K562 (cell line): ENCODE results near the gene NT5C1A. TPM values are rescaled to one million over a fixed set of nuclear protein-coding genes. Genes with fewer than 3 reads are reported as not detected.

ENCODE experiments used
- CBX2 ChIP-seq: fragments of 200-600 bp; sonication (generic); IDR thresholded peaks from one replicate; pipeline ENCODE4 v1.6.1; 2012; ENCODE audit warnings: mild to moderate bottlenecking, low read length, inconsistent platforms; ENCODE audit not compliant: insufficient read depth, poor library complexity, severe bottlenecking
- CHD7 ChIP-seq: fragments of 200-600 bp; sonication (generic); IDR thresholded peaks from one replicate; pipeline ENCODE4 v1.6.1; 2012; ENCODE audit warnings: mild to moderate bottlenecking, low read depth, low read length, inconsistent platforms
- FUS ChIP-seq: fragments of 200-400 bp; formaldehyde crosslinking; optimal IDR thresholded peaks from 2 replicates; pipeline ENCODE3; 2017; ENCODE audit warnings: low read depth, low read length
- ILK ChIP-seq: fragments of 450-650 bp; IDR thresholded peaks from 2 replicates; pipeline ENCODE4 v1.6.1; 2016; ENCODE audit warnings: missing genetic modification characterization, low read depth, mild to moderate bottlenecking, missing compliant biosample characterization, moderate library complexity, borderline replicate concordance
- KDM2B ChIP-seq: fragments of 250-450 bp; sonication (Bioruptor Pico); IDR thresholded peaks from 2 replicates; pipeline ENCODE4 v1.8.0; 2021; ENCODE audit warnings: mild to moderate bottlenecking, moderate library complexity
- KLF6 ChIP-seq: fragments of 250-450 bp; sonication (Bioruptor Pico); IDR thresholded peaks from 2 replicates; pipeline ENCODE4 v1.4.0; 2020; ENCODE audit warnings: mild to moderate bottlenecking, moderate library complexity, borderline replicate concordance
- NFXL1 ChIP-seq: fragments of 450-650 bp; formaldehyde crosslinking; IDR thresholded peaks from 2 replicates; pipeline ENCODE4 v1.4.0; 2021; ENCODE audit warnings: mild to moderate bottlenecking
- SNIP1 ChIP-seq: fragments of 450-650 bp; IDR thresholded peaks from 2 replicates; pipeline ENCODE4 v1.7.1; 2017; ENCODE audit warnings: low read depth, mild to moderate bottlenecking
- STAG1 ChIP-seq: sonication (generic); formaldehyde crosslinking; IDR thresholded peaks from 2 replicates; pipeline ENCODE4 v1.5.0; 2020; ENCODE audit warnings: missing genetic modification reagents, borderline replicate concordance
- THAP12 ChIP-seq: fragments of 250-450 bp; sonication (Bioruptor Pico); IDR thresholded peaks from 2 replicates; pipeline ENCODE4 v1.9.0; 2021; ENCODE audit warnings: mild to moderate bottlenecking, inconsistent platforms
- polyA plus RNA-seq, 8 experiments: library from polyadenylated mRNA; depleted of rRNA in 4 of 8; stranded (reverse) in 5 of 8; unstranded in 3 of 8; fragments of >200 nt; fragmentation: Nextera tagmentation in 2 of 8; fragmentation: Illumina TruSeq in 1 of 8; extraction: Ambion mirVana in 2 of 8; extraction: Trizol in 1 of 8; gene quantifications; 2 replicates each; pipeline versions ENCODE4 v1.2.1 to v1.2.3, GENCODE V29; 2011 to 2014; ENCODE audit warnings: inconsistent platforms in 1 of 8, missing spikeins in 1 of 8
- total RNA-seq, 7 experiments: library from RNA; depleted of rRNA in 6 of 7; stranded (reverse); fragments of >200 nt in 6 of 7; fragmentation: Illumina TruSeq in 2 of 7; extraction: Trizol in 2 of 7; gene quantifications; 2 replicates each; pipeline versions ENCODE4 v1.2.1 to v1.2.3, GENCODE V29; 2011 to 2021; ENCODE audit warnings: low replicate concordance in 1 of 7
- TF ChIP-seq, protein P1 (sequence below), 2 experiments: IDR thresholded peaks; 2 replicates each; pipeline ENCODE4 v1.6.1; 2011; ENCODE audit warnings: borderline replicate concordance in 1 of 2, control low read depth in 1 of 2, low read depth in 1 of 2, low read length in 1 of 2, mild to moderate bottlenecking in 1 of 2, mixed read lengths in 1 of 2, moderate library complexity in 1 of 2; ENCODE audit not compliant: insufficient read depth in 1 of 2, insufficient read length in 1 of 2, poor library complexity in 1 of 2, severe bottlenecking in 1 of 2; ENCODE audit errors: extremely low read depth in 1 of 2

NT5C1A gene
- total and polyA plus RNA-seq, 9 of the 15 experiments (the other 6 are each of a cell fraction or from before 2014, with no cell fraction given) = not detected

DNA sequence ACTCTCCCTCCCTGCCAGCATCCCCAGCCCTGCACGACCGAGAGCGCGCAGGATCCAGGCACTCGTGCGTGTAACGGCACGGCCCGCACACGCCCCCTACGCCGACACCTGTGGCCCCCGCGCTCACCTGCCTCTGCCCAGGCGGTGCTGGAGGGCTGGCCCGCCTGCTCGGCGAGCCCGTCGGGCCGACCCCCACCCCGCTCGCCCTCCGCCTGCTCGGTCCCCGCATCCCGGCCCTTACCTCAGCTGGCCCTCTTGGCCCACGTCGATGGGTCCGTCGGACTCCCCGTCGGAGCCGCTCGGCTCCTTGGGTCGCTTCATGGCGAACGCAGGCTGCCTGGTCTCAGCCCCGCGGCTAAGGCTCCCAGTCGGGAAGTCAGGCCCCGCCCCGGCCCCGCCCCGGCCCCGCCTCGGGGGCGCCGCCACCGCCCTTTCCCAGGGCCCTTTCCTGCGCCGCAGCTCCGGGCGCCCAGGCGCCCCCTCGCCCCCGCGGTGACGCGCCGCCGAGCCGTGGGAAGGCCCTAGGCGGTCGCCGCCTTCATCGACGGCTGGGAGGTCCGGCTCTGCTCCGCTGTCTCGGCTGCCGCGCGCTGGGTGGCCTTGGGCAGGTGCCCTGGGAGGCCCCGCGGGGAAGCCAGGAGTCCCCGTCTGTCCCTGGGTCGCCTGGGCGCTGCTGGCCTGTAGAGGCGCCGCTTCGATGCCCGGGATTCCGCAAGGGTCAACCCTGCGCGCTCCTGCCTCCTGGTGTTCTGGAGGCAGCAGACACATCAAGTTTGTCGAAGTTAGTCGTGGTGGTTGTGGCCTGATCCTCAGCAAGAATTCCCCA, 32.4 kb downstream of the NT5C1A start, which contains the start of gene HEYL (continued):
- TF ChIP-seq CHD7 = no peak
- TF ChIP-seq STAG1 (CRISPR knock-in tag) = 0 out of 2 replicates have a peak, but pooled peaks have one; percentile 34
- peak; percentile 69; the same call in 1 of the 2 replicates for TF ChIP-seq KDM2B (CRISPR knock-in tag)
- TF ChIP-seq SNIP1 = no peak
- no peak for TF ChIP-seq CBX2
- TF ChIP-seq NFXL1 = no peak
- no peak for TF ChIP-seq FUS
- TF ChIP-seq KLF6 (CRISPR knock-in tag) = no peak
- no peak for TF ChIP-seq ILK (tag)
- no peak for TF ChIP-seq THAP12 (CRISPR knock-in tag)
- TF ChIP-seq, protein P1, sequence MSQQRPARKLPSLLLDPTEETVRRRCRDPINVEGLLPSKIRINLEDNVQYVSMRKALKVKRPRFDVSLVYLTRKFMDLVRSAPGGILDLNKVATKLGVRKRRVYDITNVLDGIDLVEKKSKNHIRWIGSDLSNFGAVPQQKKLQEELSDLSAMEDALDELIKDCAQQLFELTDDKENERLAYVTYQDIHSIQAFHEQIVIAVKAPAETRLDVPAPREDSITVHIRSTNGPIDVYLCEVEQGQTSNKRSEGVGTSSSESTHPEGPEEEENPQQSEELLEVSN (IDR thresholded peaks at IDR 0.05; ENCODE audit: borderline replicate concordance in 1 of 2, extremely low read depth in 1 of 2, insufficient read depth in 1 of 2, insufficient read length in 1 of 2, low read depth in 1 of 2, low read length in 1 of 2, poor library complexity in 1 of 2, severe bottlenecking in 1 of 2) = peak in 1 of 2 experiments; percentile 52
